NB4 (cell line): ENCODE measurements around the gene HOXB1.

Source experiments
- POLR2A ChIP-seq: IDR thresholded peaks from 2 replicates; pipeline ENCODE4 v1.6.1; 2011; ENCODE audit warnings: mild to moderate bottlenecking; ENCODE audit not compliant: insufficient read length; ENCODE audit errors: extremely low read depth
- TF ChIP-seq, protein P1 (sequence below): IDR thresholded peaks from one replicate; pipeline ENCODE4 v1.5.1; 2012; ENCODE audit warnings: low read depth, low read length
- TF ChIP-seq, protein P2 (sequence below): IDR thresholded peaks from 2 replicates; pipeline ENCODE4 v1.6.1; 2011; ENCODE audit warnings: low read depth, low read length

DNA sequence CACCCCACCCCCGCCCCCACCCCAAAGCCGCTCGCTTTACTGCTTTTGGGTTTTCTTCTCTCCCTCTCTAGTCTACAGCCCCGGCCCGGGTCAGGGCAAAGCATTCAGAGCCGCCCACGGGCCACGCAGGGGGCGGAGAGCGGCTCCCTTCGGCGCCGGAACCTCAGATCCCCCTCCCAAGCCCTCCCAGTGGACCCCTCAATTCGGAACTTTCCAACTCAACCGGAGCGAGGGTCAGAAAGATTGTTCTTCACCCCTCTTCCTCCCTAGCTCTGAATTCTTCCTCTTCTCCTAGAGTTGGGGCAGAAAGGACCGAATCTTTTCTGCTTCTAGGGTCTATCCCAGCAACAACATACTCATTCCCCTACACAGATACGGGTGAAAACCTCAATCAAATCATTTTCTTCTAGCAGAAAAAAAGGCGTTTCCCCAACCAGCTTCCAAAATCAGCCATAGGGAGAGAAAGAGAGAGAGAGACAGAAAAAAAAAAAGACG is 13.1 kb upstream of the HOXB1 start:
- TF ChIP-seq, protein P1, sequence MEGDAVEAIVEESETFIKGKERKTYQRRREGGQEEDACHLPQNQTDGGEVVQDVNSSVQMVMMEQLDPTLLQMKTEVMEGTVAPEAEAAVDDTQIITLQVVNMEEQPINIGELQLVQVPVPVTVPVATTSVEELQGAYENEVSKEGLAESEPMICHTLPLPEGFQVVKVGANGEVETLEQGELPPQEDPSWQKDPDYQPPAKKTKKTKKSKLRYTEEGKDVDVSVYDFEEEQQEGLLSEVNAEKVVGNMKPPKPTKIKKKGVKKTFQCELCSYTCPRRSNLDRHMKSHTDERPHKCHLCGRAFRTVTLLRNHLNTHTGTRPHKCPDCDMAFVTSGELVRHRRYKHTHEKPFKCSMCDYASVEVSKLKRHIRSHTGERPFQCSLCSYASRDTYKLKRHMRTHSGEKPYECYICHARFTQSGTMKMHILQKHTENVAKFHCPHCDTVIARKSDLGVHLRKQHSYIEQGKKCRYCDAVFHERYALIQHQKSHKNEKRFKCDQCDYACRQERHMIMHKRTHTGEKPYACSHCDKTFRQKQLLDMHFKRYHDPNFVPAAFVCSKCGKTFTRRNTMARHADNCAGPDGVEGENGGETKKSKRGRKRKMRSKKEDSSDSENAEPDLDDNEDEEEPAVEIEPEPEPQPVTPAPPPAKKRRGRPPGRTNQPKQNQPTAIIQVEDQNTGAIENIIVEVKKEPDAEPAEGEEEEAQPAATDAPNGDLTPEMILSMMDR = no peak
- TF ChIP-seq, protein P2, sequence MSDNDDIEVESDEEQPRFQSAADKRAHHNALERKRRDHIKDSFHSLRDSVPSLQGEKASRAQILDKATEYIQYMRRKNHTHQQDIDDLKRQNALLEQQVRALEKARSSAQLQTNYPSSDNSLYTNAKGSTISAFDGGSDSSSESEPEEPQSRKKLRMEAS = no peak
- TF ChIP-seq POLR2A = no peak
